ENCODE results near the gene FMC1.
"Not testable (repeated sequence)": the region's sequence is repeated elsewhere in the genome, so short reads cannot be mapped to it uniquely, and the experiment has no call there.

FMC1 gene, protein sequence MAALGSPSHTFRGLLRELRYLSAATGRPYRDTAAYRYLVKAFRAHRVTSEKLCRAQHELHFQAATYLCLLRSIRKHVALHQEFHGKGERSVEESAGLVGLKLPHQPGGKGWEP

DNA sequence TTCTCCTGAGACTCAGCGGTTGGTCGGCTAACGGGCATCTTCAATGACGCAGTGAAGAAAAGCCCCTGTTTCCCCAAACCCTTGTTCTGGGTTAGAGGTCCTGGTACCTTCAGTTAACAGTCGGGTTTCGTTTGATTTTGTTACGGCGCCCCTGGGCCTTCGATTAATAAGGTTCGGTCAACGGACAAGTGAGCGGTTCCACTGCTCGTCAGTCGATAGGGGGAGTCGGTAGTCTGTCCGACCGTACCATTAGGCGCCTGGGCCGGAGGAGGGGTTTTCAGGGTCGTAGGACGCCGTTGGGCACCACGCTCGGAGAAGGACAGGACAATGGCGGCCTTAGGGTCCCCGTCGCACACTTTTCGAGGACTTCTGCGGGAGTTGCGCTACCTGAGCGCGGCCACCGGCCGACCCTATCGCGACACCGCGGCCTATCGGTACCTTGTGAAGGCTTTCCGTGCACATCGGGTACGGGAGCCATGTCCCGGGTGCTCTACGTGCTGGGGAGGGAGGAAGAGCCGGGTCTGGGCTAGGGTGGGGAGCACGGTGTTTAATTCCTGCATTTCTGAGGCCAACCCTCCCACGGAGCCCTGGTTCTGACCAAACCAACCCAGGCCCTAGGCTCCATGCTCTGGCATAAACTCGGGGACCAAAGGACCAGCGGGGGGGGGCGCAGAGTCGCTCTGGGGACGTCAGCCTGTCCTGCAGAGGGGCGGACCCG lies at the start of gene FMC1:
TSS of gene FMC1 (plus strand) at position 280 of the 718 bp plus-strand sequence. CDS start at position 328, 48 bp downstream.
- DNase-seq (ENCODE audit: low read depth) = peak; percentile 69

DNA sequence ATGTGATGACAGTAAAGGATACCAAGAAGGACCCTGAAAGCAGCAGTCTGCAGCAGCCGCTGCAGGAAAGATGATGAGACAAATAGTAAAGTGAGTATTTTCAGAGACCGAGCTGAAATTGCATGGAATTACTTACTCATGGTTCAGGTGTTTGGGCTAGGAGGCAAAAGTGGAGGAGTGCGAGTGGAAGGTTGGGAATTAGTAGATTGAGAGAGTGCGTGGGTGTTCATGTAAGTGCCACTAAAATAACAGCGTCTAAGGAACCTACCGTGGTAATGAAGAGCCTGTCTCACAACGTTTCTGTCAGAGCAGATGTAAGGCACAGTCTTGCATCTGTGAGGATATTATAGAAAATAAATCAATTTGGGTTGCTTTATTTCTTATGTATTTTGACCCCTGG lies 48.3 kb upstream of the FMC1 start:
- DNase-seq (ENCODE audit: low read depth) = no peak

DNA sequence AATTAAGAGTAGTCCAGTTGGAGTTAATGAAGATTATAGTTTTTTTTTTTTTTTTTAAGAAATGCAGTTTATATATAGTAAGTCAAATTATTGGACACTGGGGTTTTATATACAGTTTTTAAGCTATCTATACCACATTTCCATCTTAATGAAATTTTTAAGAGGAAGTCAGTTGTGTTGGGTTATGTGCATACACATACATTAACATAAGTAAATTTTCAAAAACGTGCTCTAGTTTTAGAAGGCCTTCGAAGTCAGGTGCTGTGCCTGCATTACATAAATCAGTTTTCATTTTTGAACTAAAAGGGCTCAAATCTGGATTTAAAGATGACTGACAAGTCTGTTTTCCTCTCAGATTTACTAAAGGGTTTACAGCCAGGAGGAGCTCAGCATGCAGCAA lies 47.6 kb upstream of the FMC1 start:
- DNase-seq (ENCODE audit: low read depth) = no peak

DNA sequence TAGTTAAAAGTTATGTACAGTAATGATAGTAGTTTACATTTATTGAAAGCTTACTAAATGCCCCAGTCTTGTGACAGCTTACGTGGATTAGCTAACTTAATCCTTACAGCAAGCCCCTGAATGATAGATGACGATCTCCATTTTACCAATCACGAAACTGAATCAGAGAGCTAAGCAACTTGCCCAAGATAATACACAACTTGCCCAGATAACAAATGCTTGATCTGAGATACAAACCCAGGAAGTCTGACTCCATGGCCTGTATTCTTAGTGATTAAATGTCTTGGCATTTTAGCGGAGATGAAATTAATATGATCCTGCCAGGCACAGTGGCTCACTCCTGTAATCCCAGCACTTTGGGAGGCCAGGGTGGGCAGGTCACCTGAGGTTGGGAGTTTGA lies 46.9 kb upstream of the FMC1 start:
- no peak for DNase-seq (ENCODE audit: low read depth)

DNA sequence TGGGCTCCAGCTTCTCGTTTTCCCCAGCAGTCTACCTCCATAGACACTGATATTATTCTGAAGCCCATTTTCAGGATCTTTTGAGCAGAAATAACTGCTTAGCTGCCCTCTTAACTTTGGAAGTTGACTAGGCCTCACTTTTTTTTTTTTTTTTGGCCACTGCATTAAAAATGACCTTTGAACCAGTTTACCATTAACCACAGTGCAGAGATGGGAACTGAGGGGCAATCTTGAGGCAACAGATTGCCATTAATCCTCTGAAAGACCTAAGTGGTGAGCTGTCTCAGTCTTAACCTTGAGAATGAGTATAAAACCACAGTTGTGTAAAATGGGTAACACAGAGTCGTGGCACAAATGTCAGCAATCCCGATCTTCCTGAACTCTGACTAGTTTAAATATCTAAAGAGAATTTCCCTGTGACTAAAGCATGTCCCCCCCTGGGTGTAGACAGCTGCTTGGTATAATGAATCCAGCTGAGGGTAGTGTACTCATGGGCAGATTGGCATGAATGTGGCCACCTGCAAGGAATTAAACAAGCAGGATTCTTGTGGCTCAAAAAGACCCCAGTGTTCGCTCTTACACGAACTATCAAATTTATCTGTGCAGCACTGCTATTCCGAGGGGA lies 46.1 kb upstream of the FMC1 start:
- DNase-seq (ENCODE audit: low read depth) = no peak

DNA sequence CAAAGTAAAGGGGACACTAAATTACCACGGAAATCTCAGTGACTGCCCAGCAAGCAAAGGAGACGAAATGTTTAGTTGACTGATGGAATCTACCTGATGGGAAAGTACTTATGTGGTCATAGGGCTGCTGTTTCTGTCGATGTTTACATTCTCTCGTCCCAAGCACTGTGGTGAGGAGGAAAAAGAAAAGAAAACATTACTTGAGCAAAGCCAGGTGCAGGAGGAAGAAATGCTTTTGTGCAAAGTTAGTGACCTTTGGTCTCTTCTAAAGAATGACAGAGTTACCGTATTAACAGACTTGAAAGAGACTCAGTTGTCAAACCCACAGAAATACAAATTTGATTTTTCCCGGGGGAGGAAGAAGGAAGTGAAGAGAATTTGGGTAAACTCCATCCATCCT lies 43.3 kb upstream of the FMC1 start:
- DNase-seq (ENCODE audit: low read depth) = no peak

DNA sequence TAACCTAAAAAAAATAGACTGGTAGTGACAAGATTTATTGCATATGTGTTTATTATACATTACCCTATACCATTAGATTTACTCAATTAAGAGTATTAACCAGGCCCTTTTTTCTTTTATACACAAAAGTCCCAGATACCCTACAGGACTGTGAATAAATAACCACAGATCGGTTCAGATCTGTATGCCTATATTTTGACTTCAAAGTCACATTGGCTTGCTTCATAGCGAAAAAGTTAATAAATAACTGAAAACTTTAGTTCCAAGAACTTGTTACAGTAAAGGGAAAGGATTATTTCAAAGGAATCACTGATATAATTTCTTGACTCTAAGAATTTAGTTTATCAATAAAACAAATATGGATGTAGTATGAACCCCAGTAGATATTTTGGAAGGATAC lies 41.8 kb upstream of the FMC1 start:
- DNase-seq (ENCODE audit: low read depth) = no peak

DNA sequence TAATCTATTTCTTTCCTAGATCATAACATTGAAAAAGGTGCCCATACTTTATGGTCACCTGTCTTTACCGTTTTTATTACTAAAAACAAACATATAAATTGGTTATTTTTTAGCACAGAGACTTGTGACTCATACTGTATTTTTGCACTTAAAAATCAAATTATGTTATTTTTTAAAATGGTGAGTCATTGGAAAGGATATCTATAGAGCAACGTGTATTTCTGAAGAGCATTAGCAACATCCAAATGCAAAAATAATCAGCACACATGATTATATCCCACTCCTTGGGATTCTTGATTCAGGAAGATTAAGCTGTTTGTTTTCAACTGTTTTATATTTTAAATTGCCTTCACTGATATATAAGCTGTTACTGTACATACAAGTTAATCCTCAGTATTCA lies 40.7 kb upstream of the FMC1 start:
- no peak for DNase-seq (ENCODE audit: low read depth)

DNA sequence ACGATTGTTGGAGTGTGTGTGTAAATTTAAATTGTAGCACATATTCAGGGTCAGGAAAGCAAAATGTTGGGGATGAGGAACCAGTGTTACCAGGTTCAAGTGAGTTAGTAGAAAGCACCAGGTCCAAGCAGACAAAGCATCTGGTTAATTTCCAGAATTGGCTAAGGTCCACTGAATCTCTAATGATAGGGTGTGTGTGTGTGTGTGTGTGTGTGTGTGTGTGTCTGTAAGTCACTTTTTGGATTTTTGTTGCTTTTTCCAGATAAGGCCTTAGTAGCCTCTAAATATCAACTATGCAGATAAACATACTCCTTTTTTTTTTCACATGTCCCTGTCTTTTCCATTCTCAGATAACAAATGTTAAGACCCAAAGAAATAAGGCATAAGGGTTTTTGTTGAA lies 36.6 kb upstream of the FMC1 start:
- DNase-seq (ENCODE audit: low read depth) = no peak

DNA sequence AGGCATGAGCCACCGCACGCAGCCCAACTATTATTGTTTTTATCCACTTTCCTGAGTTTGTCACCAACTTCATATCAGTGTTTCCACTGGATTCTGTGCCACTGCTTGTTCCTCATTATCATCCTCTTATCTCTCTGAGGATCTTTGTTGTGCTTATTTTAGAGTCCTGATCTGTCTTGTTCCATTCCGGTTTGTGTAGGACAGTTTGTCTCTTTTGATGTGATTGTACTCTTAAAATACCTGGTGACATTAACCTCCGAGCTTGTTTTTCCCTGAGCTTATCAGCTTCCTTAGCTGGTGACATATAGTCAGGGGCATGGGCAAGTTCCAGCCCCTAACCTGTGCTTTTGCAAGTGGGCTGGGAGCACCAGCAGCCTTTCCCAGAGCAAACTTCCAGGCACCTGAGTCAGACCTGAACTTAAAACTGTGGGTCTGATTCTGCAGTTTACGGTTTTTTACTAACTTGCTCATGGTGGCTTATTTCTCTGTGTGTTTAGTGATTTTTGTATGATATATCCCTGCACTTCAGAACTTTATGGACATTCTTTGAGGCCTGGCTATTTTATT lies 23.1 kb upstream of the FMC1 start:
- no peak for DNase-seq (ENCODE audit: low read depth)

DNA sequence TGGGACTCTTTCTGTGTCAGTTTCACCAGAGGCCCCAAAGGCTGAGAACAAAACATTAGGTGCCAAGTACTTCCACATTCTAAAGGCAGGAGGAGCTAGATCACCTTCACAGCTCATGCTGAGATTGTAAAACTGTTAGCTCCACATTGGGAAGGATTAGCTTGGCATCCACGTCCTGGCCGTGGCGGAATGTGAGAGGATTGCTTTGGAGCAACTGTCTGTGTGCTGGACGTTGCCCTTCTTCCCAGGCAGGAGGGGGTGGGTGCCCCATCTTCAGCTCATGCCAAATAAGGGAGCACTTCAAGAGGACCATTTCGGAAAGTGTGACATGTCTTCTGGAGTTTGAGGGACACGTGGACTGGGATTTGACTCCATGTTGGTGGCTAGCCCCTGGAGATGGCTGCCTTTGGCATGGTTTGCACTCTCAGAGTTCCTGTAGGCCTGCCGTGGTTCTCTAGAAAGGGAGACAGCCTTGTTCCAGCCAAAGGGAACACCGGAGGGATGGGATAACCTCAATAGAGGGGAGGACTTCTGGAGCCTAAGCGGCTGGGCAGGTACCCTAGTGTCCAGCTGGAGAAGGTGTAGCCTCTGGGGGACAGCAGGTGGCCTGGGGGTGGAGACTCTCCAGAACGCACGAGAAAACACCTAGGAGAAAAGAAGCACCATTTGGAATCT lies 19.9 kb upstream of the FMC1 start:
- no peak for DNase-seq (ENCODE audit: low read depth)

DNA sequence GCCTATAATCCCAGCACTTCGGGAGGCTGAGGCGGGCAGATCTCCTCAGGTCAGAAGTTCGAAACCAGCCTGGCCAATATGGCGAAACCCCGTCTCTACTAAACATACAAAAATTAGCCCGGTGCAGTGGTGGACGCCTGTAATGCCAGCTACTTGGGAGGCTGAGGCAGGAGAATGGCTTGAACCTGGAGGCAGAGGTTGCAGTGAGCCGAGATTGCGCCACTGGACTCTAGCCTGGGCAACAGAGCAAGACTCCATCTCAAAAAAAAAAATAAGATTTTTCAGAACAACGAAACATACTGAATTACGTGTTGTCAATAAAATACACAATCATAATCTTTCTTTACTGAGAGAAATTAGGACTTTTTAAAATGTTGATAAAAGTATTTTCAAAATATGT lies 16.4 kb upstream of the FMC1 start:
- not testable (repeated sequence) for DNase-seq (ENCODE audit: low read depth)

DNA sequence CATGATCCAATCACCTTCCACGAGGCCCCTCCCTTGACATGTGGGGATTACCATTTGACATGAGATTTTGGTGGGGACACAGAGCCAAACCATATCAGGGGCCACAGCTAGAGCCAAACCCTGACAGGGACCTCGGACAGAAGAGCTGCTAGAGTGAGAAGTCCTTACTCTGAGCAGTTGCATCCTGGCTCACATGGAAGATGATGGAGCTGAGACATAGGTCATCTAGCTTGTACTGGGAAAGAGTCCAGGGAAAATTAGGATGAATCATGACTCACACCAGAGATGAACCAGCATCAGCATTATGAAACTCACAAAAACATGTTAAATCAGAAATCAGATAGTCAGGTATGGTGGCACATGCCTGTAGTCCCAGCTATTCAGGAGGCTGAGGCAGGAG lies 12.8 kb upstream of the FMC1 start:
- no peak for DNase-seq (ENCODE audit: low read depth)

DNA sequence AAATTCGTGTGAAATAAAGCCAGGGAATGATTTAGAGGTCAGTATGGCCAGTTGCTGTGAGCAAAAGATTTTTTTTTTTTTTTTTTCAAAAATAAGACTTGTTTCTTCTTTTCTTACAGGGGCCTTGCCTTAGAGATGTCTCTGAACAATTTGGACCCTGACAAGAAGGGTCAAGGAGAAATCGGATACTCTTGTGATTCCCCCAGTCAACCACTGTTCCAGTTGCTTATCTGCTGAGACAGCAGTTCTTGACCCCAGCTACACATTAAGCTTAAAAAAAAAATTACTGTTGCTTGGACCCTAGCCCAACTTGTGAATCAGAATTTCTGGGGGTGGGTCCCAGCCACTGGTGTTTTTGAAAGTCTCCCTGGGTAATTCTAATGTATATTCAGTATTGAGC lies 12.0 kb upstream of the FMC1 start:
- no peak for DNase-seq (ENCODE audit: low read depth)

DNA sequence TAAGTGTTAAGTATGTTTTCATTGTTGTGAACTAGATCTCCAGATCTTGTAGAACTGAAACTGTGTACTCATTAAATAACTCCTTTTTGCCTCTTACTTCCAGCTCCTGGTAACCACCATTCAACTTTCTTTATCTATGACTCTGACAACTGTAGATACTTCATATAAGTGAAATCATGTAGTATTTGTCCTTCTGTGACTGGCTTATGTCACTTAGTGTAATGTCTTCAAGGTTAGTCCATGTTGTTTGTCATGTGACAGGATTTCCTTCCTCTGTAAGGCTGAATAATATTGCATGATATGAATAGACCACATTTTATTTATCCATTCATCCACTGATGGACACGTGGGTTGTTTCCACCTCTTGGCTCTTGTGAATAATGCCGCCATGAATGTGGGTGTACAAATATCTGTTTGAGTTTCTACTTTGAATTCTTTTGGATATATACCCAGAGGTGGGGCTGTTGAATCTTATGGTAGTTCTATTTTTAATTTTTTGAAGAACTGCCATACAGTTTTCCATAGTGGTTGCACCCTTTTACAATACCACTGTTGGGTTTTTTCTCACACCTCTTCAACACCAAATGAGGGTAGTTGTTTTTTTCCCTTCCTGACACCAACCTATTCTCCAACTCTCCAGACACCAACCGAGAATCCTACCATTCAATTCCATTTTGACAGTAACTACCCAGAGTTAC lies 10.7 kb upstream of the FMC1 start:
- DNase-seq (ENCODE audit: low read depth) = no peak

DNA sequence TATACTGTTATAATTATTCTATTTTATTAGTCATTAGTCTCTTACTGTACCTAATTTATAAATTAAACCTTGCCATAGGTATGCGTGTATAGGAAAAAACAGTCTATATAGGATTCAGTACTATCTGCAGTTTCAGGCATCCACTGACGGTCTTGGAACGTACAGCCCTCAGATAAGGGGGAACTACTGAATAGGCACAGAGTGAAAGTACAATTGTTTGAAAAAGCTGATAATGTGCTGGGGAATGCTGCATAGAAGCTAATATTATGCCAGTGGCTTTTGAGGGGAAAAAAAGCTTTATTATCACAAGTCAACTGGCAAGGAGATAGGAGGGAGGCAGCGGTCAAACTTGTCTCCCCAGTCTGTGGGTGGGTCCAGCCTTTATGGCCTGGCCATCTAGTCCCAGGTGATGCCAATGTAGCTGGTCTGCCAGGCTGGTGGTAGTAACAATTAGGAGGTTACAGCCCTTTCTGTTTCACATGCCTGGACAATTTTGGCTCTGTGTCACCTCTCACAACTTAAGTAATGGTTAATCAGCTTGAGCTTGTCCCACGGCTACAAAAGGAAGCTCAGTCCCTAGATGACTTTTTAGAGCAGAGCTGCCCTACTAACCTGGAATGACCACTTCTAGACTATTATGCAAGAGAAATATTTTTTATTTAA lies 8.3 kb upstream of the FMC1 start:
- no peak for DNase-seq (ENCODE audit: low read depth)

DNA sequence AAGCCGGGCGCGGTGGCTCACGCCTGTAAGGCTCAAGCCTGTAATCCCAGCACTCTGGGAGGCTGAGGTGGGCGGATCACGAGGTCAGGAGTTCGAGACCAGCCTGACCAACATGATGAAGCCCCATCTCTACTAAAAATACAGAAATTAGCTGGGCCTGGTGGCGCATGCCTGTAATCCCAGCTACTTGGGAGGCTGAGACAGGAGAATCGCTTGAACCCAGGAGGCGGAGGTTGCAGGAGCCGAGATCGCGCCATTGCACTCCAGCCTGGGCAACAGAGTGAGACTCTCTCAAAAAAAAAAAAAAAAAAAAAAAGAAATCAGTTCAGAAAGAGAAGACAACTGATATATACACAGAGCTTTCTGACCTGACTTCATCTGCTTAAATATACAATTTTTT lies 7.7 kb upstream of the FMC1 start:
- not testable (repeated sequence) for DNase-seq (ENCODE audit: low read depth)

DNA sequence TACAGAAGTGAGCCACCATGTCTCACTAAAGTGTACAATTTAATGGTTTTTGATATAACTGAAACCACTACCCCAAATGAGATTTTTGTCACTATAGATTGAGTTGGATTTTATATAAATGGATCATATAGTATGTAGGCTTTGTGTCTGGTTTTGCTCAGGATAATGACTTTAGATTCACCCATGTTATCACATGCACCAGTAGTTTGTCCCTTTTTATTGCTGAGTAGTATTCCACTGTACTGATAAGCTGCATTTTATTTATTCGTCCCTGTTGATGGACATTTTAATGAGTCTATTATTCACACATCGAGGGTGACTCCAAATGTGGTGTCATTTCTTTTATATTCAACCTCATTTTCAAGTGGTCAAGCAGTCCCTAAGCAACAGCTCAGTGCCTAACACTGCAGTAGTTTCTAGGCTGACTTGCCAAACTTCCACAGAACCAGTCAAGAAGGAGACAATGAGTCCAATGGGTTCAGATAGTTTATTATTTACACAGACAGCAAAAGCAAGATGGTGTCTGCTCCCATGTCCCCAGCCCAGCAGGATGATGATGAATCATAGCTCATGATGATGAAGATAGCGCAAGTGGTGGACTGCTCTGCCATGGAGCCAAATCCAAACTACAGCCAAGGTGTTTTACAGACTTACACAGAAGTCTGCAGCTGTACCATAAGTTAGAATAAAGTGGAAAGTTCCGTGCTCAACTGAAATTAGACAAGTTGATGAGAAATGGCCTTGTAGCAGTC lies 6.6 kb upstream of the FMC1 start:
- no peak for DNase-seq (ENCODE audit: low read depth)

DNA sequence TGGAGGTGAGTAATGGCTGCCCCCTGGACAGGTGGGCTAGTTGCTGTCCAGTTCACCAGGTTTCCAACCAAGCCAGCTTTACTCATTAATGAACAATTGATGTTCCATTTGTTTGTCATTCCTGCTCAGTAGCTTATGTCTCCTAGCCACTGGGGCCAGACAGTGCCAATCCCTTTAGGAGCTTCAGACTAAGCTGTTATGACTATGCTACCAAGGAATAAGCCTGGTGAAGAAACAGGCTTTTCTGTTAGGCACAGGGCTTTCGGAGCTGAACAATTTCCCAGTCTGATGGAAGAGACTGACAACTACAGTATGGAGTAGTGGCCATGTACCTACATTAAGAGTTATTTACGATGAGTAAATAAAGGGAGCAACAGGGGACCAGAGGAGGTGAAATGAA lies 2.1 kb upstream of the FMC1 start:
- DNase-seq (ENCODE audit: low read depth) = no peak

DNA sequence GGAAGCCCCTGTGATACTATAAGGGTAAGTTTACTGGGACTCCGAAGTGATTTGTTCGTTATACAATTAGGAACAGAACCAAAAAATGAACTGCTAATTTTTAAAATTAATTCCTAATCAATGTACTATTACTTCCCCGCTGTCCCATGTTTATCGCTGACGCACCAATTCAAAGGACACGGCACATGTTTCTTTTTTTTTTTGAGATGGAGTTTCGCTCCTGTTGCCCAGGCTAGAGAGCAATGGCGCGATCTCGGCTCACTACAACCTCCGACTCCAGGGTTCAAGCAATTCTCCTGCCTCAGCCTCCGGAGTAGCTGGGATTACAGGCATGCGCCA lies 1.5 kb upstream of the FMC1 start:
- no peak for DNase-seq (ENCODE audit: low read depth)
